ENCODE measurements around the gene STXBP6. TPM values are rescaled to one million over a fixed set of nuclear protein-coding genes. Genes with fewer than 3 reads are reported as not detected.

Gene STXBP6
- total RNA-seq, 1 donor: 5.8 TPM

DNA sequence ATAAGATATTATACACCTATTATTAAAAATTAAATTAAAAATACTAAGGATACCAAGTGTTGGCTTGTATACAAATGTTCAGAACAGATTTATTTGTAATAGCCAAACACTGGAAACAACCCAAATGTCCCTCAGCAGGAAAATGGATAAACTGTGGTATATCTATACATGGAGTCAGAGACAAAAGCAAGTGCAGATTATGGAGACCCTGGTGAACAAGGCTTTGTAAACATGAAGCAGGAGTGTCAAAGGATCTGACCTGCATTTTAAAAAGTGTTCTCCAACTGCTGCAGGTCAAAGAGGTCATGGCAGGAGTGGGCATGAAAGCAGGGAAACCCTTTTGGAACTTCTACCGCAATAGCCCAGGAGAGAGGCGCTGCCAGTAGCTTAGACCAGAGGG lies 181.6 kb downstream of the STXBP6 start:
- H2AFZ ChIP-seq (ENCODE audit: low read length): no peak overlapping the region
- H3K79me2 ChIP-seq (ENCODE audit: insufficient read depth, low read length): no peaks in the 10 kb centered on the region
- no peaks in the 10 kb centered on the region for H3K4me1 ChIP-seq (ENCODE audit: insufficient read depth, low read length)
- no peaks in the 10 kb centered on the region for H3K9me3 ChIP-seq (ENCODE audit: low read depth, low read length)
- no peaks in the 10 kb centered on the region for H3K27me3 ChIP-seq (ENCODE audit: insufficient read depth, low read length)
- no peak overlapping the region for H3K4me2 ChIP-seq (ENCODE audit: insufficient read depth, low read length)
- TF ChIP-seq, protein P1, sequence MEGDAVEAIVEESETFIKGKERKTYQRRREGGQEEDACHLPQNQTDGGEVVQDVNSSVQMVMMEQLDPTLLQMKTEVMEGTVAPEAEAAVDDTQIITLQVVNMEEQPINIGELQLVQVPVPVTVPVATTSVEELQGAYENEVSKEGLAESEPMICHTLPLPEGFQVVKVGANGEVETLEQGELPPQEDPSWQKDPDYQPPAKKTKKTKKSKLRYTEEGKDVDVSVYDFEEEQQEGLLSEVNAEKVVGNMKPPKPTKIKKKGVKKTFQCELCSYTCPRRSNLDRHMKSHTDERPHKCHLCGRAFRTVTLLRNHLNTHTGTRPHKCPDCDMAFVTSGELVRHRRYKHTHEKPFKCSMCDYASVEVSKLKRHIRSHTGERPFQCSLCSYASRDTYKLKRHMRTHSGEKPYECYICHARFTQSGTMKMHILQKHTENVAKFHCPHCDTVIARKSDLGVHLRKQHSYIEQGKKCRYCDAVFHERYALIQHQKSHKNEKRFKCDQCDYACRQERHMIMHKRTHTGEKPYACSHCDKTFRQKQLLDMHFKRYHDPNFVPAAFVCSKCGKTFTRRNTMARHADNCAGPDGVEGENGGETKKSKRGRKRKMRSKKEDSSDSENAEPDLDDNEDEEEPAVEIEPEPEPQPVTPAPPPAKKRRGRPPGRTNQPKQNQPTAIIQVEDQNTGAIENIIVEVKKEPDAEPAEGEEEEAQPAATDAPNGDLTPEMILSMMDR (IDR thresholded peaks at IDR 0.05; ENCODE audit: extremely low read depth, low read depth, low read length): no peak
- H3K36me3 ChIP-seq (ENCODE audit: insufficient read depth, low read length): no peaks in the 10 kb centered on the region
- no peak for DNase-seq (ENCODE audit: insufficient read length, low spot score, missing footprints)
- H4K20me1 ChIP-seq (ENCODE audit: insufficient read depth, low read length): no peaks in the 10 kb centered on the region
- H3K27ac ChIP-seq (ENCODE audit: low read depth, low read length): no peak overlapping the region
- no peak overlapping the region for H3K4me3 ChIP-seq (ENCODE audit: insufficient read depth, low read length)

DNA sequence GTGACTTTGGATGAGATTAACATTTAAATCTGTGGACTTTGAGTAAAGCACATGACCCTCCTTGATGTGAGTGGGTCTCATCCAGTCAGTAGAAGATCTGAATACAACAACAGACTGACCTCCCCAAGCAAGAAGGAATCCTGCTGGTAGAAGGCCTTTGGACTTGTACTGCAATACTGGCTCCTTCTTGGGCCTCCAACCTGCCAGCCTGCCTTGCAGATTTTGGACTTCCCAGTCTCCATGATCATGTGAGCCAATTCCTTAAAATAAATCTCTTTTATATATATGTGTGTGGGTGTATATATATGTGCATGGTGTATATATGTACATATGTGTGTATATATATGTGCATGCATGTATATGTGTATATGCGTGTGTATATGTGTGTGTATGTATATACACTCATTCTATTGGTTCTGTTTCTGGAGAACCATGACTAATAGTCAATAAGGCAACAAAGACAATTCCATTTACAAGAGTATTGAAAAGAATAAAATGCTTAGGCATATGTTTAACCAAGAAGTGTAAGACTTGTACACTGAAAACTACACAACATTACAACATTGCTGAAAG lies 183.8 kb downstream of the STXBP6 start:
- Histone ChIP-seq H2AFZ (ENCODE audit: low read length) (no peak overlapping the region), H3K27me3 (ENCODE audit: insufficient read depth, low read length) (no peaks in the 10 kb centered on the region), H3K4me2 (ENCODE audit: insufficient read depth, low read length) (no peak overlapping the region), H3K9me3 (ENCODE audit: low read depth, low read length) (no peaks in the 10 kb centered on the region), H3K27ac (ENCODE audit: low read depth, low read length) (no peak overlapping the region), H3K4me3 (ENCODE audit: insufficient read depth, low read length) (no peak overlapping the region), H3K36me3 (ENCODE audit: insufficient read depth, low read length) (no peaks in the 10 kb centered on the region), H3K79me2 (ENCODE audit: insufficient read depth, low read length) (no peaks in the 10 kb centered on the region), H4K20me1 (ENCODE audit: insufficient read depth, low read length) (no peaks in the 10 kb centered on the region), H3K4me1 (ENCODE audit: insufficient read depth, low read length) (no peaks in the 10 kb centered on the region)
- no peak for DNase-seq (ENCODE audit: insufficient read length, low spot score, missing footprints)
- TF ChIP-seq, protein P1 (IDR thresholded peaks at IDR 0.05; ENCODE audit: extremely low read depth, low read depth, low read length): no peak

DNA sequence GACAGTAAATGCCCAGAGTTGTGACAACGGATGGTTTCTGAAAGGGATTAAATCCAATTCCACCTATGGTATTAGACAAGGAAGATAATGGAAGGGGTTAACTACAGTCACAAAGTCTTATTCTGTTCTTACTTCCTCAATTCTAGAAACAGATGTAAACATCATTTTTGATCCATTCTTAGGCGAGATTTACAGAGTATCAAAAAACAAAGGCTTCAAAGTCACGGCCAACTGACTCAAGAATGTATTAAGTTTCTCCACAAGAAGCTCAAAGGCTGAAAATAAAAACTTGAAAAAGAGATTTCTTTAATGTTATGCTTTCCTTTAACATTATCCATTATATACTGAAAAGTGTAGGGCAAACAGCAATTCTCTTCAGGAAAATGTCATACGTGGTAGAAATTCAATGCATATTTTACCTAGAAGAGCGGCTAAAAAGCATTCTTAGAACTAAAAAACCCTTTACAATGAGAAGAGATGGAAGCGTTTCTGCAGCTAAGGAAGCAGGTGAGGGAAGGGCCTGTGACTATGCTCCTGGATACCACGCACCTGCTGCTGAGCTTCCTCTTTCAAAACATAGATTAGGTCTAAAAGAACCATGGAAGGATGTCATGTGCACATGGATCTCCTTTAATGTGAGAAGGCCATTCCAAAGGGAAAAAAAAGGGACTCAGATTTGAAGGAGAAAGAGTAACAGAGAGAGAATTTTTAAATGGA lies 185.8 kb downstream of the STXBP6 start:
- Histone ChIP-seq H3K4me2 (ENCODE audit: insufficient read depth, low read length) (no peak overlapping the region), H2AFZ (ENCODE audit: low read length) (no peak overlapping the region), H3K36me3 (ENCODE audit: insufficient read depth, low read length) (no peaks in the 10 kb centered on the region), H3K27ac (ENCODE audit: low read depth, low read length) (no peak overlapping the region), H3K4me1 (ENCODE audit: insufficient read depth, low read length) (no peaks in the 10 kb centered on the region), H3K27me3 (ENCODE audit: insufficient read depth, low read length) (no peaks in the 10 kb centered on the region), H3K4me3 (ENCODE audit: insufficient read depth, low read length) (no peak overlapping the region), H3K79me2 (ENCODE audit: insufficient read depth, low read length) (no peaks in the 10 kb centered on the region), H3K9me3 (ENCODE audit: low read depth, low read length) (no peaks in the 10 kb centered on the region), H4K20me1 (ENCODE audit: insufficient read depth, low read length) (no peaks in the 10 kb centered on the region)
- TF ChIP-seq, protein P1 (IDR thresholded peaks at IDR 0.05; ENCODE audit: extremely low read depth, low read depth, low read length): no peak
- no peak for DNase-seq (ENCODE audit: insufficient read length, low spot score, missing footprints)

DNA sequence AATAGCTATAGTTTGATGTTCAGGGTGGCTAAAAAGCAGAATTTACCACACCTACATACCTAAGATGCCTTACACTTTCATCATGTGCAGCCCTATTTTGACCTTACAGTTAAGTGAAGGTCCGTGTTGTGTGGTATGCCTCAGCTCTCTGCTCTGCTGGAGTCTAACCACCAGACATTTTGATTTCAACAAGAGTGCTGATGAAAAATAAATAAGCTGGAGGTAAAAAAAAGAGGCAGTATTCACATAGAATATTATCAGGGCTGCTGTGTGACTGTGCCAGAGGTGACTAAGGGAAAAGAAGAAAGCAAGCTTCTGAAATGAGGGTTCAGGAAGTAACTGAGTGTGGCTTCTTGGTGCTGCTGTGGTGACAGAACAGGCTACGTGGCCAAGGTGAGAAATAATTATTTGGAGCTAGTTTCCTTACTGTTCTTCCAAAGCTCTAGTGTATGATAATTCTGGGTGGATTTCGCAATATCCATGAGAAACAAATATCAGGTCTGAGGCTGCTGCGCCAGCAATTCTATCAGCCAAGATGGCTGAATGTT lies 188.8 kb downstream of the STXBP6 start:
- Histone ChIP-seq H3K27ac (ENCODE audit: low read depth, low read length) (no peak overlapping the region), H3K4me2 (ENCODE audit: insufficient read depth, low read length) (peak overlapping the region; percentile 19)
- DNase-seq (ENCODE audit: insufficient read length, low spot score, missing footprints): no peak

More for the DNA sequence above, 188.8 kb downstream of the STXBP6 start:
- Histone ChIP-seq H2AFZ (ENCODE audit: low read length) (no peak overlapping the region), H3K79me2 (ENCODE audit: insufficient read depth, low read length) (no peaks in the 10 kb centered on the region), H3K9me3 (ENCODE audit: low read depth, low read length) (no peaks in the 10 kb centered on the region), H3K27me3 (ENCODE audit: insufficient read depth, low read length) (no peaks in the 10 kb centered on the region), H4K20me1 (ENCODE audit: insufficient read depth, low read length) (no peaks in the 10 kb centered on the region), H3K36me3 (ENCODE audit: insufficient read depth, low read length) (no peaks in the 10 kb centered on the region), H3K4me1 (ENCODE audit: insufficient read depth, low read length) (no peaks in the 10 kb centered on the region), H3K4me3 (ENCODE audit: insufficient read depth, low read length) (no peak overlapping the region)
- TF ChIP-seq, protein P1 (IDR thresholded peaks at IDR 0.05; ENCODE audit: extremely low read depth, low read depth, low read length): no peak
